Measurements from ENCODE around the gene TNMD.

TNMD gene

GRCh38 chrX:100615005-100615404 is 30.3 kb downstream of the TNMD start:
- no peak for TF ChIP-seq CTCF (IDR thresholded peaks at IDR 0.05)
- H3K4me3 ChIP-seq = no peak overlapping the region
- no peak for DNase-seq (ENCODE audit: low spot score)
- no peak overlapping the region for H3K27ac ChIP-seq

DNA sequence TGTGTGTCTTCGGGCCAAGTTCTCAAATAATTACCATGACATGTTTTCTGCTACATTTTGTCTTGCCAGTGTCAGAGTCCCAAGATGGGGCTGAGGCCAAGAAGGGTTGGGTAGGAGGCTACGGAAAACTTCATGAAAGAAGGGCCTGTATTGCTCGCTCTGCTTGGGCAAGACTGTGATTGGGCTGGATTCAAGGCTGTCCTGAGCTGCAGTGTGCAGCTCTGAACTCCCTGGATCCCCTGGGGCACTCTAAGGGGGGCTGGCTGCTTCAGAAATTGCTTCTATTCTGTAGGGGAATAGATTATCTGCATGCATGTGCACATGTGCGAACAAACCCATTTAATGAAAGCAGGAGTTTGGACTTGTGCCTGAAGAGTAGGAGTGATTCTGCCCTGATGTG is 38.3 kb downstream of the TNMD start:
- DNase-seq (ENCODE audit: low spot score) = no peak
- no peak overlapping the region for H3K27ac ChIP-seq
- H3K4me3 ChIP-seq = no peak overlapping the region
- no peak for TF ChIP-seq CTCF (IDR thresholded peaks at IDR 0.05)

DNA sequence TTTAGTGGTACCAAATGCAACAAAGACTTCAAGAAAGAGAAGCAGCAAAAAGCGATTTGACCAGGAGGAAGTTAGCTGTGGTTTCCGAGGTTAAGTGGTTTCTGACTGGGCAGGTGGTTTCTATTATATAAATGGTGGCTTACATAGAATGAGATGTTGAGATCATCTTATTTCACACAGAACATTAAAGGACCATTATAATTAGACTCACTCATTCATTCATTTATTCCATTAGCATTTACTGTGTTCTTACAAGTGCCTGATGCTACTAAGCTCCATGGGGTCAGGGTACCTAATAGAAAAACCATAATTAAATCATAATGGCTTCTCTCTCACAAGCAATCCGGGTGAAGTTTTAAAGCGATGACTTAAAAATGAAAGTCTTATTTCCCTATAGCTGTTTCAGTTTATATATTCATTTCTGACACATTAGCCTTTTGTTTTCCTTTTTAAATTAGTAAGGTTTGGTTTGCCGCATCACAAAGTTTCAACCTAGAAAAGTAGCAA is 41.3 kb downstream of the TNMD start:
- no peak overlapping the region for H3K4me3 ChIP-seq
- no peak for DNase-seq (ENCODE audit: low spot score)

DNA sequence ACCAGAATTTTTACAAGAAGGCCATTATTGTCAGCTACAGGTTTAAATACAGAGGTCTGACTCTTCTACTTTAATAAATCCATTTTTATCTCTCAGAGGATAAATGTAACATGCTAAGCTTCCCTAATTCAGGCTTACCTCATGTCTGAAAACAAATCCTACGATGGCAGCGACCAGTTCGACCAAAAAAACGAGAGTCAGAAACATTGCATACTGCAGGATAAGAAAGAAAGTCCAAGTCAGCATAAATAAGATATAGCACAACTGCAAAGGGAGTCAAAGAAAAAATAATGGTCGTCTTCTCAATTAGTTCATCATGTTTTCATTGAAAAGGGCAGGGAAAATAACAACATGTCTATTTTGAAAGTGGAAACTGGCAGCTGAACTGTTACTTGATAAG is 50.3 kb downstream of the TNMD start:
- no peak overlapping the region for H3K4me3 ChIP-seq
- no peak overlapping the region for H3K27ac ChIP-seq
- no peak for TF ChIP-seq CTCF (IDR thresholded peaks at IDR 0.05)
- no peak for DNase-seq (ENCODE audit: low spot score)

More for the DNA sequence above, 41.3 kb downstream of the TNMD start:
- no peak overlapping the region for H3K27ac ChIP-seq
- no peak for TF ChIP-seq CTCF (IDR thresholded peaks at IDR 0.05)

- TF ChIP-seq CTCF (IDR thresholded peaks at IDR 0.05) = no peak
- Histone ChIP-seq H3K4me3 (peak overlapping the region; percentile 71), H3K27ac (peak overlapping the region; percentile 45 to 61)
- DNase-seq (ENCODE audit: low spot score) = no peak
Observed at GRCh38 chrX:100635989-100636320, 51.2 kb downstream of the TNMD start.

GRCh38 chrX:100636321-100636991 is 51.7 kb downstream of the TNMD start, which contains the start of gene TSPAN6:
Gene TSPAN6, minus strand, starts transcription at chrX:100636806. Its CDS starts 112 bp downstream, at chrX:100636694.
- TF ChIP-seq CTCF (IDR thresholded peaks at IDR 0.05) = no peak
- peak within 1 kb of the TSS; percentile 71 for H3K4me3 ChIP-seq
- peak; percentile 79 for DNase-seq (ENCODE audit: low spot score)
- peak within 1 kb of the TSS; percentile 45 to 61 for H3K27ac ChIP-seq

- no peak overlapping the region for H3K4me3 ChIP-seq
- DNase-seq (ENCODE audit: low spot score) = no peak
- no peak for TF ChIP-seq CTCF (IDR thresholded peaks at IDR 0.05)
- H3K27ac ChIP-seq = no peak overlapping the region
Observed at GRCh38 chrX:100642290-100642689, 57.6 kb downstream of the TNMD start.
